Activated effector memory CD4-positive, alpha-beta T cell treated with anti-CD3 and anti-CD28 coated beads, Interleukin-2, amount 50 U/mL, for 16 hours (primary cell): ENCODE data around the gene CUTA.
A peak's percentile ranks its signal among the peaks of the same experiment; 100 is the strongest.

Source experiments
- DNase-seq: peaks from one replicate; pipeline ENCODE4 v3.0.0-alpha.2; 2020

The CUTA gene

GRCh38 chr6:33438978-33439594 lies 21.2 kb upstream of the CUTA start:
- no peak for DNase-seq

DNA sequence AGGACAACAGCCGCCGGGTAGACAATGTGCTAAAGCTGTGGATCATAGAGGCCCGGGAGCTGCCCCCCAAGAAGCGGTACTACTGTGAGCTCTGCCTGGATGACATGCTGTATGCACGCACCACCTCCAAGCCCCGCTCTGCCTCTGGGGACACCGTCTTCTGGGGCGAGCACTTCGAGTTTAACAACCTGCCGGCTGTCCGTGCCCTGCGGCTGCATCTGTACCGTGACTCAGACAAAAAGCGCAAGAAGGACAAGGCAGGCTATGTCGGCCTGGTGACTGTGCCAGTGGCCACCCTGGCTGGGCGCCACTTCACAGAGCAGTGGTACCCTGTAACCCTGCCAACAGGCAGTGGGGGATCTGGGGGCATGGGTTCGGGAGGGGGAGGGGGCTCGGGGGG lies 19.8 kb upstream of the CUTA start:
- no peak for DNase-seq

DNA sequence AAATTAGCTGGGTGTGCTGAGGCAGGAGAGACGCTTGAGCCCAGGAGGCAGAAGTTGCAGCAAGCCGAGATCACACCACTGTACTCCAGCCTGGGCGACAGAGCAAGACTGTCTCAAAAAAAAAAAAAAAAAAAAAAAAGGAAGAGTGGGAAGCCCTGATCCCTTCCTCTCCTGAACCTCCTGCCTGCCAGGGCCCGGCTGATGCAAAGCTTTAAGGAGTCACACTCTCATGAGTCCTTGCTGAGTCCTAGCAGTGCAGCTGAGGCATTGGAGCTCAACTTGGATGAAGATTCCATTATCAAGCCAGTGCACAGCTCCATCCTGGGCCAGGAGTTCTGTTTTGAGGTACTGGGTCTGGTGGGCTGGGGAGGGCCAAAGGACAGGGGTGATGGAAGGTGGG lies 17.1 kb upstream of the CUTA start:
- DNase-seq, result no peak

DNA sequence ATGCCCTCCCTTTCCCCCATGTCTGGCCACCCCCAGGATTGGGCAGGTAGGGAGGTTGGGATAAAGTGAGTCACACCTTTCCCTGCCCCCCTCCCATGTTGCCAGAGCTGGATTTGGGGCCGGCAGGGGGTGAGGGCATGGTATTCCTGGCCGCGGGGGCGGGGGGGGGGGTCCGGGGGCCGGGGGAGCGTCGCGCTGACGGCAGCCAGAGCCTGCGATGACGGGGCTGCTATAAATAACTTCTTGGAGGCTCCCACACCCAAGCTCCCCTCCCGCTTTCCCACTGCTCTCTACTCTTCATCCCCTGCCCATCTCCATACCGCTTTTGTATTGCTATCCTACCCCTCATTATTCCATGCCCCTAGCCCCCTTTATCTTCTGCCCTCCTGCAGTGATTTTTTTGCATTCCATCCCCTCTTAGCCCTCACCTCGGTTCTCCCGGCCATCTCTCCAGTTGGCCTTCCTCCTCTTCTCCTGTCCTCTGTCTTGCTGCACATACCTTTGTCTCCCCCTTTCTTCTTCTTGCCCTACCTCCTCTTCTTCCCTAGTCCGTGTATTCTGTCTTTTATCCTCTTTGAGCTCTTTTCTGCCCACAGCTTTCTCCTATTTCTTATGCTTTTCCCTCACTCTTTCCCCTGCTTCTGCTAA lies 15.8 kb upstream of the CUTA start:
- no peak for DNase-seq

DNA sequence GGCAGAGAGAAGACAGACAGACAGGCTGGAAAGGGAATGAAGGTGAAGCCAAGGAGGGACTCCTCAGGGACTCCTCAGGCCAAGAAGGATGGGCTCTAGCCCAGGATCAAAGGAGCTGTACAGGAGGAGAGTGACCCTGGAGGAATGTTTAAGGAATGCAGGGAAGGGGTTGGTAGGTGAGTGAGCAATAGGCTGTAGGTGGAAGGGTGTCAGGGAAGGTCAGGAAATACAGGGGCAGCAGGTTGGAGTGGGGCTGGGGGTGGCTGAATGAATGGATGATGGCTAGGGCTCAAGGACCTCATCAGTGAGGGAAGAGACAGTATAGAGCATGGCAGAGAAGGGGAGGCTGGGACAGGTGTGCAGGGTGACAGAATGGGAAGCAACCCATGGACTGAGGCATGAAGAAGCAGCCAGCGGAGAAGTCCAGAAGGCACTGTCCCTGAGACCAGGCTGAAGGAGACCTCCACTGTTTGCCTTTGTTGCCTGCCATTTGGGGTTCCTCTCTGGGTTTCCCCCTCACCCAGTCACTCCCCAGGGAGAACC lies 15.2 kb upstream of the CUTA start:
- DNase-seq, result no peak

- DNase-seq, result no peak
Observed at GRCh38 chr6:33432546-33432945, 14.6 kb upstream of the CUTA start.

DNA sequence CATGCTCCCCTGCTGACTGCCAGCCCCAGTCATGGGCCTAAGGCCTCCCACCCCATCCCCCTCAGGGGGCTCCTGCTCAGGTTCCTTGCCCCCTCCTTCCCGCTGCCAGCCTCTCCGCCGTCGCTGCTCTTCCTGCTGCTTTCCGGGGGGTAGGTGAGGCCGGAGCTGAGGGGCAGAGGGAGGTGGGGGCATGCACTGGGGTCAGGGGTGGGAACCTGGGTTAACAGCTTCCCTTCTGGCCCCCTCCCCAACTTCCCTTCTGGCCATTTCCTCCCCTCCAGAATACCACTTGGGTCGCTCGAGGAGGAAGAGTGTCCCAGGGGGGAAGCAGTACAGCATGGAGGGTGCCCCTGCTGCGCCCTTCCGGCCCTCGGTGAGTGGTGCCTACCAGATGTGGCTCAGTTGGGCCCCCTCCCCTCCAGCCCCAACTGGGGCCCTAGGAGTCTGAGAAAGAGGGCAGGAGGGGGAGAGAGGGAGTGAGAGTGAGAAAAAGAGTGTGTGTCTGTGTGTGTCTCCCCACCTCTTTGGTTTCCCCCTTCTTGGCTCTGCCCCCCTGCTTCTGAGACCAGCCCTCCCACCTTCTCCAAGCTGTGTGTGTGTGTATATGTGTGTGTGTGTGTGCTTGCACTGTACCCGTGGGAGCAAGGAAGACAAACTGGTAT lies 14.1 kb upstream of the CUTA start:
- DNase-seq, result no peak

DNA sequence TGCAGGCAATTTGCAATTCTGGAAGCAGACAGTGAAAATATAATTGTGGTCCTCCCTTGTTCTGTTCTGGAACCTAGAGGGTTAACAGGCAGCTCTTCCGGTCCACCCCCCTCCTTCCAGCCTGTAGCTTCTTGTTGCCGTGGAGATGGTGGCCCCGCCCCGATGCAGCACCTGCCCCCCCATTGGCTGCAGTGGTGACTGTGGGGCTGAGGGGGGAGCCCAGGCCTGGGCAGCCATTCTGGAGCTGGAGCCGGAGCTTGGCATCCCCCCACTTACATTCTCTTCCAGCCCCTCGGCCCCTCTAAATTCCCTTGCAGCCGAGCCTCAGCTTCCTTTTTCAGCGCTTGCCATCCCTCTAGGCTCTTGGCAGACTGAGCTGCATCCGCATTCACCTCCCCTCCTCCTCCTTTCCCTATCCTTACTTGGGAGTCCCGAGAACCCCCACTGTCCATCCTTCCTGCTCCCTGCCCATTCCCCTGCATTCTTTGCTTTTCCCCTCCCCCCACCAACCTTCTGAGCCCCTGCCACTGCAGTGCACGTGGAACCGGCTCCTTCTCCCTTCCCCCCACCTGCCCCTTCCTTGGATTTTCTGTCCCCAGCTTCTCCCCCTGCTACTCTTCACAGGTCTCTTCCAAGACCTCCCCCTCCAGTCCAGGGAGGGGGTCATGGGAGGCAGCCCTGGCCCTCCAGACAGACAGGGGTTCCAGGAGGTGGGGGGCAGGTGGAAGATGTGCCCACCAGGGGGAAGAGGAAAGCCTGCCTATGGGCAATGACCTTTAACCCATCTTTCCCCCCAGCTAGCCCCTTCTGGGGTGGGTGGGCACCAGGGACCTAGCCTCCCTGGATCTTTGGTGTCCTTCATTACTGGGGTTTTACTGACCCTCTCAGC lies 13.3 kb upstream of the CUTA start:
- DNase-seq, result peak; percentile 93

DNA sequence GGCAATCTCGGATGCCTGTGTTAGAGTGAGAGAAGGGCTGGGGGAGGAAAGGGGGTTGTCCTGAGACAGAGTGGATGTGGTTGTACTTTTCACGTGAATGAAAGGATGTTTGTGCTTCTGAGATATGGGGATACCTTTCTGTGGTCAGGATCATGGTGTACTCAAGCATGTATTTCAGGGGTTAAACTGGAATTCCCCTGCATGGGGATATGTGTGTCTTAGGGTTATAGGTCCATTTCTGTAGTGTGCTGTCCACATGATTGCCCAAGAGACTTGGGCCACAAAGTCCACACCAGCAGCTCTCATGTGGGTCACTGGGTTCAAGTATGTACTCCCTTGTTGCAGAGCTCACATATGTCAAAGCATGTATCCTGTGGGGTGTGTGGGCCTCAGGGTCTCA lies 12.4 kb upstream of the CUTA start:
- no peak for DNase-seq

GRCh38 chr6:33429750-33430052 lies 11.8 kb upstream of the CUTA start:
- DNase-seq, result no peak

DNA sequence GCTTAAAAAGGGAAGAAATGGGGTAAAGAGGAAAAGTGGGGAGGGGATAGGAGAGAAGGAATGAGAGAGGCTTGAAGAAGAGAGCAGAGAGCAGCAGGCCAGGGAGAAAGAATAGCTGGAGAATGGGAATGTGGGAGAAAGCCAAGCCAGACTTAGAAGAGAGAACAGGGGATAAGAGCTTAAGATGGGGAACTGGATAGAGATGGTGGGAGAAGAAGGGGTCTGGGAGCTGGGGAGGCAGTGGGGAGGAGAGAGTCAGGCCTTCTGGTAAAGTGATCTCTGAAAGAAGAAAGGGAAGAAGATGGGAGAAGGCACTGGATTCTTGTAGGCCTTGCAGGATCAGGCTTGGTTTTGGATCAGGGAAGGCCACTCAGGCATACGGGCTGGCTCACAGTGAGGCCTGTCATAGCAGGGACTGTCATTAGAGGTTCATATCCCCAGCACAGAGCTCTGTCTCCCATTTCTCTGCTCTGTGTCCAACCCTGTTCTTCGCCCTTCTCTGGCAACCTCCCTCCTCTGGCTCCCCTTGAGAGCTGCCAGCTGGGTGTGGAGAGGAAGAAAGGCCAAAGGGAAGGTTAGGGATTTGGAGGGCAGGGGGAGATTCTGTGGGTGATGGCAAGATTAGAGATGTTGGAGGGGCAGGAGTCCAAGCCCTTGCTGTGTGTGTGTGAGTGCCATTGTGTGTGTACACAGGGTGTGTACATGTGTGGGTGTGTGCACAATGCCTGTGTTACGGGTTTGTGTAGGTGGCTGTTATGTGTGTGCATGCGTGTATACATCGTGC lies 11.3 kb upstream of the CUTA start:
- no peak for DNase-seq

DNA sequence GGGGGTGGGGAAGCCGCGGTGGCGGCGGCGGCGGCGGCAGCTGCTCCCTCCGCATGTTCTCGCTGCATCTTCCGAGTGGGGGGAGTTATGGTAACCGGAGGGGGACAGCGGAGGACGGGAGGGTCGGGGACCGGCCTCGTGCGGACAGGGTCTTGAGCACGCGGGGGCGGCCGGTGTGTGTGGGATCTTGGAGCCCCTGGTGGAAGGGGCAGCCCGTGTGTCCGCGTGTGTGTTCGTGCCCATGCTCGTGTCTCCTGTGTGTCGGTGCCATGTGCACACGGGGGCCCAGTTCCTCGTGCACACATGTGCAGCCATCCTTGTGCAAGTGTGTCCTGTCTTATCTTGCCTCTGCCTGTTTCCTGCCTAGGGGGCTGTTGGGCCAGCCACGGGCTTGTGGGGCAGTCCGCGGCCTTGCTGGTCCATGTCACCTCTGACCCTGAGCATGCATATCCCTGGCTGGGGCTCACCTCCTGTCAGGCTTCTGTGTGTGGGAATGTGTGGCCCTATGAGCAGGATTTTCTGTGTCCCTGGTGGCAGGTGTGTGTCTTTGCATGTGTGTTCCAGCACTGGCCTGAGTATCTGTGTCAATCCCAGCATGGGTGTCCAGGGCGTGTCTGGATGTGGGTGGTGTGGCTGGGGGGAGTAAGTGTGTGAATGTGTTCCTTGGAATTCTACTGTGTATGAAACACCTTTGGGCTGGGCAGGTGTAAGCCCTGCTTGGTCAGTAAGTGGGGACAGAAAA lies 10.5 kb upstream of the CUTA start:
- peak; percentile 73 for DNase-seq

DNA sequence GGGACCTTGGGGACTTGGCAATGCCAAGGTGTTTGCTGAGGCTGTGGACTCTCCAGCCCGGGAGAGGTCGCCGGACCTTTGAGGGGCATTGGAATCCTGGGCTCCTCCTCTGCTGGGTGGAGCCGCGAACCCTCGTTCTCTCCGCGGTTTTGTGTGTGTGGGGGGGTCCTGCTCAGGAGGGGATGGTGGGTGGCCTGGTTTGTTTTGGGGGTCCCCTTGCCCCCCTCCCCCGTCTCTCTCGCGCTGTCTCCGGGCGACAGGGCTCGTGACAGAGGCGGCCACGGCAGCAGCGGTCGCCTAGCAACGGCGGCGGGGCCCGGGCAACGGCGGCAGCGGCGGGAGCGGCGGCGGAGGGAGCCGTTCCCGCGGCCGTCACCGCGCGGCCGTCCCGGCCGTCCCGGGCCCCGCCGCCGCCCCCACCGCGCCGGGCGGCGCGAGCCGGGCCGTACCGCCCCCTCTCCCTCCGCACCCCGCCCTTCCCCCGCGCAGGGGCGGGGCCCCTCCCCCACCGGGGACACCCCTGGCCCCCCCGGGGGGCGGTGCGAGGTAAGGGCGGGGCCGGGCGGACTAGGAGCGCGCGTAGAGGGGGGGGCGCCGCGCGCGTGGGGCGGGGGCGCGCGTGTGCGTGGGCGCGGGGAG lies 9.8 kb upstream of the CUTA start:
- peak; percentile 87 for DNase-seq

- peak; percentile 74 for DNase-seq
Observed at GRCh38 chr6:33426590-33427511, 8.9 kb upstream of the CUTA start.

DNA sequence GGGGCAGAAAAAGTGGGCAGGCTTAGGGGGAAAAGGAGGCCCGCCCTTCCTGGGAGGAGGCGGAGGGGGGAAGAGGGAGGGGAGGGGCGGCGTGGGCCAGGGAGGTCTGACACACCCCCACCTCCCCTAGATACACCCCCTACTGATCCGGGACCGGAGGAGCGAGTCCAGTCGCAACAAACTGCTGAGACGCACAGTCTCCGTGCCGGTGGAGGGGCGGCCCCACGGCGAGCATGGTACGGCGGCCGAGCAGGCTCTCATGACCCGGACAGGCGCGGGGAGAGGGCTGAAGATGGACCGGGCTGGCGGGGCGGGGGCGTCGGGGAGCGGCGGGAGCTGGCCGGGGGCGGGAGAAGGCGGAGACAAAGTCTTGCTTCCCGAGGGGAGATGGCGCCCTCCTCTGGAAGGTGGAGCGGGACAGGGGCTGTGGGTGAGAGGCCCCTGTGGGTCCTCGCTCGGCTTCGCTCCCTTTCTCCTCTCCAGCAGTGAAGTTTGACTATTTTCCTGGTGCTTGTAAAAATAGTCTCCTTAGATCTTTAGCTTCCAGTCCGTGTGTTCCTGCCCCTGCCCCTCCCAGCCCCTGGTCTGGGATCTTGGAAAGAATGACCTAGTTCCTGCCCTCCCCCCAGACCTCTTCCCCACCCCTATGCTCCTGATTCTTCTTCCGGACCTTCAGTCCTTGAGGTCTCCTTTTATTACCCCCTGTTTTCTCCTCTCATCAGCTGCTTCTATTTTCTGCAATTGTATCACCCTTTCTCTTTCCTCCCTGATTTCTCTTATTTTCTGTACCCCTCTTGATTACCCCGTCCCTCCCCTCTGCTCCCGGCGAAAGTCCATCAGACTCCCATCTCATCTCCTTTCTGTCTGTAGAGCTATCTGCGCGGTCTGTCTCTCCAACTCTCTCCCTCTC lies 8.0 kb upstream of the CUTA start:
- DNase-seq, result peak; percentile 92

DNA sequence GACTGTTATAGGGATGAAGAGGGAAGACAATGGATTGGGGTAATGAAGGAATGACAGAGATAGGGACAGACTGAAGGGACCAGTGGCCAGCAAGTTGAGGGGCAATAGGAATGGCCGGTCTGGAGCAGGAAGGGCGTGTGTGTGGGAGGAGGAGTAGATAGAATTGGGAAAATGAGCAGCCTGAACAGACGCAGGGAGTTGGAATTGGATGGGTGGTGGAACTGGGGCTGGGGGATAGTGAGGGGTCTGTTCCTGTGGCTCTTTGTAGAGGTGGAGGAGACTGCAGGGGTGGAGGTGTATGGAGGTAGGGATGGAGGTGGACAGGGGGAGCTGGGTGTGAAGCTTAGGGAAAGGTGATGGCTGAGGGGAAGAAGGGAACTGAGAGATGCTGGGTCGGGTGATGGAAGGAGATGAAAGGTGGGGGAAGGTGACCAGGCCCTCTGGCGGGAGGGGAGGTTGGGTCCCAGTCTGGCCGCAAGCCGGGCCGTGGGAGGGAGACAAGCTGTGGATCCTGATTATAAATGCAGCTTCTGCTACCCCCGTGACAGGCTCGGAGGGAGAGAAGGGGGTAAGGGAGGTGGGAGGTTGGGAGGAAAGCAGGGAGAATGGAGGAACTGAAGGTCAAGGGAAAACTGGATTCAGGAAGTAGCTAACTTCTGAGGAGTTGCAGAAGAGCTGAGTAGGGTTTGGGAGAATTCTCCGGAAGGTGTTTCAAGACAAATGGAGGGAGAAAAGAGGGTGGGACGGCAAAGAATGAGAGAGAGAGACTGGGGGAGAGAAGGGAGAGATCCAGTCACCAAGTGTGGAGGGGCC lies 7.2 kb upstream of the CUTA start:
- DNase-seq, result no peak

DNA sequence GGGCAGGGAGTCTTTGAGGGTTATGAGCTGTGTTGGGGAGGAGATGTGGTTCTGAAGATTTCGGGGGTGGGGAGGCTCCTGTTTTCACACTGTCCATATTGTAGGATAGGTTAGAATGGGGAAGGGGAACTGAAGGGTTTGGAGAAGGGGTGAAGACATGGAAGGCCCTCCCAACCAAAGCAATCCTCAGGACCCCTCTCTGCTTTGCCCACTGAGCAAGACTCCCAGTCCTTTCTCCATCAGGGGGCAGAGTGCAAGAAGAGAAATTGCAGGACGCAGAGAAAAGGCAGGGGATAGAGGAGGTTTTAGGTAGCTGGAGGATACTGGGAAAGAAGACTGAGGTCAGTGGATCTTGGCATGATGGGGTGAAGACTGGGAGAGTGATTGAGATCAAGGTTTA lies 5.9 kb upstream of the CUTA start:
- DNase-seq, result no peak

GRCh38 chr6:33421344-33421643 lies 3.4 kb upstream of the CUTA start:
- DNase-seq, result no peak
